Stimulated activated CD4-positive, alpha-beta T cell treated with anti-CD3 and anti-CD28 coated beads, Interleukin-4, amount 100 ng/mL, for 4 hours (primary cell): ENCODE results near the gene PNLDC1.
"Not testable (repeated sequence)": the region's sequence is repeated elsewhere in the genome, so short reads cannot be mapped to it uniquely, and the experiment has no call there.

Experiments used
- DNase-seq, 2 experiments: peaks; one replicate each; pipeline ENCODE4 v3.0.0-alpha.2; 2020

PNLDC1 gene

DNA sequence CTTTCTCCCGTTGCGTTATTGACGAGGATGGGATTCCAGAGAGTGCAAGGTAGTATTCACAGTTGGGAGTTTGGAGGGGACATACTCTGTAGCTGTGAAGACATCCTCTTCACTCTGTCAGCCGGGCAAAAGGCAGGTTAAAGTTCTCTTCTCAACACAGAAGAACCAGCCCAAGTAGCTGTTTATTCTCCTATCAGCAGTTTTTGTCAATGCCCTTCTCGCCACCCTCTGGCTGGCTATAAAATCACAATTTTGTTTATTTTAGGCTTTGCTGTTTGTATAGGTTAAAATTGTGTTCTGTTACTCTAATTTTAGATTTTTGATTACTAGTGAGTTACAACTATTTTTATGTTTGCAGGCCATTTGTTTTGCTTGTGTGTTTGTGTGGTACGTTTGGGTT, 52.8 kb downstream of the PNLDC1 start:
- no peak for DNase-seq

DNA sequence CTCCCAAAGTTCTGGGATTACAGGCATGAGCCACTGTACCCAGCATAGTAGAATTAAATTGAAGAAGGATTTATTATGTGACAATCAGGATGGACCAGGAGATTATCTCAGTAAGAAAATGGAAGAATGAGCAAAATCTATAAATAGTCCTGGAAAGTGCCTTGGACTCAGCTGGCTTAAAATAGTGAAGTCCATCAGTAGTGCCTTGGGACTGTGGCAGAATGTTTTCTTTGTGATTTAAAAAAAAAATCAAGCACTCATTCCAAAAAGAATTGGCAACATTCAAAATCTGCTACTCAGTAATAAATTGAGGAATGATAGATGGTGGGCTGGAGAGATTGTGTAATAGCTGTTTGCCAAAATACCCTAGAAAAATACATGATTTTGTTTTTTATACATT, 53.7 kb downstream of the PNLDC1 start:
- no peak for DNase-seq

DNA sequence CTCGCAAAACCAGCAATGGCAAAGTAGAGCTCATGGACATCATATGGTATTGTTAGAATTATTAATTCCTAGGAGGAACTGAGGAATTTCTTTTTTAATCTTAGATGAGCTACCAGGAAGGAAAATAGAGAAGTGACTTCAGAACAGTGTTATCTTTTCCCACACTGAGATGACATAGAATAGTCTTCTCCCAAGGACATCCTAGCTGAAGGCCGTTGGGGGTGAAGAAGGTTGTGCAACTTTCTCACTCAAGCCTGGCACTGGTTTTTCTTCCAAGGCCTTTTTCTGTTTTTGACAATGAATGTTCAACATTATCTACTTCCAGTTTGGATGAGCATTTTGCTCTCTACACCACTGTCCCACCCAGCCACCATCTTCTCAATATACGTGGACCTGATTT, 54.9 kb downstream of the PNLDC1 start:
- DNase-seq, result no peak

DNA sequence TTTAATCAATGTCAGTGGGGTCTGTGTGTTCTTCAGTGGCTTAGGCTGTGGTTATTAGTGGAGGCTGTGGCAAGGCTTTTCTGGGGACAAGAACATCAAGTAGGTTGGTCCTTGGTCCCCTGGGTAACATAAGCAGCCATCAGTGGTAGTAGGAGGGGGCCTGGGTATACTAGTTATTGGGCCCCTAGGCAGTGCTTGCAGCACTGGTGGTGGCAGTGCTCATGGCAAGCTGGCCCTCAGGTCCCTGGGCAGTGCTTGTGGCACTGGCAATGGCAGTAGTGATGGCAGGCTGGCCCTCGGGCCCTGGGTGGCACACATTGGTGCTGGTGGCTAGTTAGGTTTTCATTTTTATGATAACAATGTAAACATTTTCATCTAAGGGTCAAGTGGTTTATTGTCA, 58.2 kb downstream of the PNLDC1 start:
- no peak for DNase-seq

DNA sequence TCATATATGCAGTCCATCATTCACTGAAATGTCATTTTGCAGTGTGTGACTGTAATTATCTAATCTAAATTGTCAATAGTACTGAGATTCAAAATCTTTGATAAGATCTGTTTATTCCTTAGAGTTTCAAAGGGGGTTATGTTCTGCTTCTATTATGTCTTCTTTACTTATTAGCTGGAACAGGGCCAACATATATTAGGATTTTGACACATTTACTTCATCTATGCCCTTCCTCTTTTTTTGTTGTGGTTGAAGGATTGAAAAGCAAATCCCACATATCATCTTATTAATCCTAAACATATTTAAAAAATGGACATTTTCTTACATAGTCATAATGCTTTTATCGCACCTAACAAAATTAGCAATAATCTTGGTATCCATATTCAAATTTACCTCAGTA, 60.4 kb downstream of the PNLDC1 start:
- no peak for DNase-seq

DNA sequence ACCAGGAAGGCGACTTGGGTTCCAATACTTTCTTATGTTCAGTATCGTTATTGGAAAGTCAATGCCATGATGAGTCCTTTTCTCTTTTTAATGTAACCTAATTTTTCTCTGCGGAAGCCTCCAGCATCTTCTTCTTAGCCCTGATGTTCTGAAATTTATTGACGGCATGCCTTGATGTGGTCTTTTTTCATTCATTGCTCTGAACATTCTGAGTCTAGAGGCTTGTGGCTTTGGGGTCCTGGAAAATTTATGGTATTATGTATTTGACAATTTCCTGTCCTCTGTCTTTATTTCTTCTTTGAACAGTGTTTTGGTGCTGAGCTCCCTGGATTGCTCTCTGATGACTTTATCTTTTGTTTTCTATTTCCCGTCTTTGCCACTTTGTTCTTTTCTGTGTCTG, 62.0 kb downstream of the PNLDC1 start:
- DNase-seq, result no peak

DNA sequence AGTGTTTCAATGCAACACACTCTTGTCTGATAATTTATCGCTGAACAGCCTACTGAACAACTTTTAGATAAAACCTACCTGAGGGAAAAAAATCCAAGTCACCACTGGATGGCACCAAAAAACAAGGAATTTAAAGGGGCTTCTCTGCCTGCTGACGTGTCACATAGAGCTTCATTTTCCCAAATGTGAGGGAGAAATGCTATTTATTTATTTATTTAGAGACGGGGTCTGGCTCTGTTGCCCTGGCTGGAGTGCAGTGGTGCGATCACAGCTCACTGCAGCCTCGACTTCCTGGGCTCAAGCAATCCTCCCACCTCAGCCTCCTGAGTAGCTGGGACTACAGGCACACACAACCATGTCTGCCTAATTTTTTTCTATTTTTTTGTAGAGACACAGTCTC, 63.3 kb downstream of the PNLDC1 start:
- not testable (repeated sequence) for DNase-seq

- DNase-seq, result no peak
These were observed 65.3 kb downstream of the PNLDC1 start for GRCh38 chr6:159865226-159865920.

GRCh38 chr6:159866286-159867247, 66.5 kb downstream of the PNLDC1 start:
- no peak for DNase-seq
